SH-SY5Y (cell line): ENCODE measurements around the gene ZNF83.

ENCODE experiments used
- GATA2 ChIP-seq: IDR thresholded peaks from 2 replicates; pipeline ENCODE4 v1.6.1; 2011; ENCODE audit warnings: mild to moderate bottlenecking, low read depth, low read length
- GATA3 ChIP-seq: IDR thresholded peaks from 2 replicates; pipeline ENCODE4 v1.6.1; 2011; ENCODE audit warnings: low read depth, mild to moderate bottlenecking, low read length, moderate library complexity

Gene ZNF83

GRCh38 chr19:52637718-52638585 lies at the start of gene ZNF83:
Gene ZNF83, minus strand, starts transcription at chr19:52638355.
- no peak for TF ChIP-seq GATA3
- no peak for TF ChIP-seq GATA2

- no peak for TF ChIP-seq GATA2
- TF ChIP-seq GATA3: no peak
Measured at GRCh38 chr19:52687684-52688083, 49.5 kb upstream of the ZNF83 start.

DNA sequence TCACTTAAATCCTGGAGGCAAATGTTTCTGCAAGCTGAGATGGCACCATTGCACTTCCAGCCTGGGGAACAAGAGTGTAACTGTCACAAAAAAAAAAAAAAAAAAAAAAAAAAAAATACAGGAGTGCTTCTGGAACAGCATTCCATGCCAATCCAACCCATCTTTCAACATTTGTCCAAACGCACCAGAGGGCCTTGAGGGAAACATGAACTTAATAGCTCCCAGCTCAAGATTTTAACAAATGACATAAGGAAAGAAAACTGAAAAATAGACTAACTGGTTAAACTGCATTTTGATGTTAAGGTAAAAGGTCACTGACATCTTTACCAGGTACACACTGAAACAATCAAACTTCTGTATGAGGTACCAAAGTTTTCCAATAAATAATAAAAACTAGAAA lies 47.7 kb upstream of the ZNF83 start:
- TF ChIP-seq GATA2 (no peak), GATA3 (no peak)

DNA sequence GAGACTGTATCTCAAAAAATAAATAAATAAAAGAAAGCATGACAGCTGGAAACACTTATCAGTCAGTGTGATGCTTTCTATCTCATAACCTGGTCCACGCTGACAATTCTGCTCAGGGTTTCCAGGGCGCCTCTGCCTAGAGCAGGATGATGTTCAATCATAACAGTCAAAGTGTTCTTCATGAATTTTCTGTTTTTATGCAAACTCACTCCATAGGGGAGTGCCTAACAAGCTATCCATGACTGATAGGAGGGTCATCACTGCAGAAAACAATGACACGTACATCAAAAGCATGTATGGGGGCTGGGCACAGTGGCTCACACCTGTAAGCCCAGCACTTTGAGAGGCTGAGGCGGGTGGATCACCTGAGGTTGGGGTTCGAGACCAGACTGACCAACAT lies 41.4 kb upstream of the ZNF83 start:
- TF ChIP-seq GATA3 (no peak), GATA2 (no peak)

- no peak for TF ChIP-seq GATA3
- TF ChIP-seq GATA2: no peak
Measured at GRCh38 chr19:52673014-52673413, 34.9 kb upstream of the ZNF83 start.

DNA sequence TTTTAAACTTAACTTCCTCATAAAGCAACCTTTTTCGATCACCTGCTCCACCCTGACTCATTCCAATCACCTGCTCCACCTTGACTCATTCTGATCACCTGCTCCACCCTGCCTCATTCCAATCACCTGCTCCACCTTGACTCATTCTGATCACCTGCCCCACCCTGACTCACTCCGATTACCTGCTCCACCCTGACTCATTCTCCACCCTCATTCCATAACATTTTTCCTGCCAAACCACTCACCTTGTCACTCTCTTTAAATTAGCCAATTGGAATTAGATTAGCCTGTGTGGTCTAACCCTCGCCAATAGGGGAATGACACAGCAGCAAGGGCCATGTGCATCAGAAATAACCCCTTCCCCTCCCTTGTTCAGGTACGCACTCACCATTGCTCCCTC lies 31.9 kb upstream of the ZNF83 start:
- TF ChIP-seq GATA3: no peak
- TF ChIP-seq GATA2: no peak

GRCh38 chr19:52669586-52669985 lies 31.4 kb upstream of the ZNF83 start:
- TF ChIP-seq GATA3: no peak
- TF ChIP-seq GATA2: no peak

GRCh38 chr19:52667972-52668371 lies 29.8 kb upstream of the ZNF83 start:
- TF ChIP-seq GATA2 (no peak), GATA3 (no peak)

GRCh38 chr19:52666506-52666905 lies 28.4 kb upstream of the ZNF83 start:
- TF ChIP-seq GATA2 (no peak), GATA3 (no peak)

DNA sequence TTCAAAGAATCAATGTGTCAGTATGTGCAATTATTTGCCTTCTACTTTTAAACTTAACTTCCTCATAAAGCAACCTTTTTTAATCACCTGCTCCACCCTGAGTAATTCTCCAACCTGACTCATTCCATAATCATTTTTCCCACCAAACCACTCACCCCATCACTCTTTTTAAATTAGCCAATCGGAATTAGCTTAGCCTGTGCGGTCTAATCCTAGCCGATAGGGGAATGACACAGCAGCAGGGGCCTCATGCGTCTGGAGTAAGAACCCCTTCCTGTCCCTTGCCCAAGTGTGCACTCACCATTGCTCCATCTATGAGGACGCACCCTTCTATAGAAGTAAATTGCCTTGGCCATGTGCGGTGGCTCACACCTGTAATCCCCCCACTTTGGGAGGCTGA lies 27.4 kb upstream of the ZNF83 start:
- TF ChIP-seq GATA2: no peak
- no peak for TF ChIP-seq GATA3

DNA sequence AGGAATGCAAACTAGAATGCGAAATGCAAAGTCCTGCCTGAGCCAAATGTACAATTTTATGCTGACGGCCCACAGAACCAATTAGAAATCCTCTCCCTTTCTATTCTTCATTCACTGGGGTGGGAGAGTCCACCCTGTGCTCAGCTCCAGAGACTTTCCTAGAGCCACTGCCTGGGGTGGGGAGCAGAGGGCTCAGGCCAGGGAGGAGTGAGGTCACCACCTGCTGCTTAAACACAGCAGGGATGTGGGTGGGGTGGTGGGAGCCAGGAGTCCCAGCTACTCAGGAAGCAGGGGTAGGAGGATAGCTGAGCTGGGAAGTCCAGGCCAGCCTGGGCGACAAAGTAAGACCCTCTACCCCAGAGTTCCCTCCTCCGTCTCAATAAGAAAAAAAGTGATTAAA lies 26.9 kb upstream of the ZNF83 start:
- no peak for TF ChIP-seq GATA3
- no peak for TF ChIP-seq GATA2

DNA sequence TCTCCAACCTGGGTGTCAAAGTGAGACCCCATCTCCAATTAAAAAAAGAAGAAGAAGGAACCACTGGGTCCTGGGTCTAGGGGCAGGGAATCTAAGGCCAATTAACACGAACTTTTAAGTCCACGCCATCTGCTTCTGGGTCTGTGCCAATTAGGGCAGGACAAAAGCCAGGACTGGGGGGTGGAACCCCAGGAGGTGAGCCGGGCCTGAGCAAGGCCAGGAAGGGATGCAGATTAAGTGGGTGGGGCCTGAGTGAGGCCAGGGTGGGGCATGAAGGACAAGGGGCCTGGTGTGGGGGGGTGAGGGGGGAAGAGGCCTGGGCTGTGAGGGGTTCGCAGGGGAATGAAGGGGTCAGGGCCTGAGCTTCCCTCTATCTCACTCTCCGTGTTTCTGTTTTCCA lies 26.3 kb upstream of the ZNF83 start:
- TF ChIP-seq GATA3 (no peak), GATA2 (no peak)

GRCh38 chr19:52662631-52663030 lies 24.5 kb upstream of the ZNF83 start:
- TF ChIP-seq GATA2: no peak
- no peak for TF ChIP-seq GATA3

- no peak for TF ChIP-seq GATA2
Measured at GRCh38 chr19:52660981-52661380, 22.8 kb upstream of the ZNF83 start.

DNA sequence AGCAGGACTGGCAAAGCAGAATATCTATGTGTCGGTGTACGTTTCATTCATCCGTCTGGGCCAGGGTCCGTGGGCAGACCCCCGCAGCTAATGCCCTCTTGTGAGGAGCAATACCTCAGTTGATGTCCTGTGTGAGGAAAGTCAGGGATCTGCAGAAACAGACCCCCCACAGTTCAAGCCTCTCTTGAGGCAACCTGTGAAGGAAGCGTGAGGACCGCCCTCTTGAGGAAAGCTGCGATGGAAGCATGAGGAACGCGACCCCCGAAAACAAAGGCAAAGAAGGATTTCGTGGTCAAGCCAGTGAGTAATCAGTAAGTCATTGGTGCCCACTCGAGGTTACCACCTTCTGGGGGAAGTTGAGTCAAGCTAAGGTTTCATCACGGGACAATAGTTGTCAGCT lies 20.9 kb upstream of the ZNF83 start:
- TF ChIP-seq GATA2: no peak
- no peak for TF ChIP-seq GATA3

- TF ChIP-seq GATA2 (no peak), GATA3 (no peak)
Measured at GRCh38 chr19:52658595-52658994, 20.4 kb upstream of the ZNF83 start.

DNA sequence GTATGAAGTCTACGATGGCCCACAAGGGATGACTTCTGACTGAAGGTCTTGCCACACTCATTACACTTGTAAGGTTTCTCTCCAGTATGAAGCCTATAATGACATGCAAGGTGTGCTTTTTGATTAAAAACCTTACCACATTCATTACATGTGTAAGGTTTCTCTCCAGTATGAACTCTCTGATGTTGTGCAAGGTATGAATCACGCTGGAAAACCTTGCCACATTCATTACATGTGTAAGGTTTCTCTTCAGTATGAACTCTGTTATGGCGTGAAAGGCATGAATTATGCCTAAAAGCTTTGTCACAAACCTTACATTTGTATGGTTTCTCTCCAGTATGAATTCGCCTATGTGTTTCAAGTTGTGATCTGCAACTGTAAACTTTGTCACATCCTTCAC lies 15.0 kb upstream of the ZNF83 start:
- TF ChIP-seq GATA3 (no peak), GATA2 (no peak)

DNA sequence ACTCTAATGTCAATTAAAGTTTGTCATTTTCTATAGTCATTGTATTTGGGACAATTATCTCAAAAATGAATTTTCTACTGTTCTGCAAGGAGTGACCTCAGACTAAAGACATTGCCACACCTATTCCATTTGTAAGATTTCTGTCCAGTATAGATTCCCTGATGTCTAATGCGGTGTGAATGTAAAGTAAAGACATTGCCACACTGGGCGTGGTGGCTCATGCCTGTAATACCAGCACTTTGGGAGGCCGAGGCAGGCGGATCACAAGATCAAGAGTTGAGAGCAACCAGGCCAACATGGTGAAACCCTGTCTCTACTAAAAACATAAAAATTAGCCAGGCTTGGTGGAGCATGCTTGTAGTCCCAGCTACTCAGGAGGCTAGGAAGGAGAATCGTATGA lies 13.8 kb upstream of the ZNF83 start:
- no peak for TF ChIP-seq GATA2
- no peak for TF ChIP-seq GATA3
